Gastrocnemius medialis (tissue), 4 donors: Measurements from ENCODE around the gene DIP2C. TPM values are rescaled to one million over a fixed set of nuclear protein-coding genes. Genes with fewer than 3 reads are reported as not detected.

Source experiments
- ATAC-seq, 2 donors: fragments of 150-250 bp; one replicate each; pipeline ENCODE4 v1.9.1; 2016
- DNase-seq, 2 donors: peaks; one replicate each; pipeline ENCODE4 v3.0.0-alpha.2; 2019
- H3K27ac ChIP-seq, 4 donors: fragments of 200-600 bp; sonication (generic); 1 replicate in 1 of 4; 2 replicates in 3 of 4; pipeline ENCODE4 v1.5.1; 2016 to 2018; ENCODE audit warnings: mild to moderate bottlenecking in 2 of 4, moderate library complexity in 1 of 4
- H3K27me3 ChIP-seq, 3 donors: fragments of 200-600 bp; sonication (generic) in 2 of 3; 1 replicate in 1 of 3; 2 replicates in 2 of 3; pipeline versions ENCODE4 v1.5.1 to v1.6.0; 2016 to 2019; ENCODE audit warnings: mild to moderate bottlenecking in 1 of 3, moderate library complexity in 1 of 3
- H3K36me3 ChIP-seq, 2 donors: fragments of 200-600 bp; sonication (generic) in 1 of 2; one replicate each; pipeline ENCODE4 v1.5.1; 2017 to 2018
- H3K4me1 ChIP-seq, 2 donors: fragments of 200-600 bp; sonication (generic) in 1 of 2; one replicate each; pipeline ENCODE4 v1.5.1; 2016 to 2017; ENCODE audit warnings: mild to moderate bottlenecking in 2 of 2
- H3K4me3 ChIP-seq, 4 donors: fragments of 200-600 bp; sonication (generic) in 3 of 4; 1 replicate in 1 of 4; 2 replicates in 3 of 4; pipeline ENCODE4 v1.5.1; 2016 to 2019; ENCODE audit warnings: mild to moderate bottlenecking in 2 of 4
- H3K9me3 ChIP-seq, 3 donors: fragments of 200-600 bp; sonication (generic) in 2 of 3; 1 replicate in 1 of 3; 2 replicates in 2 of 3; pipeline ENCODE4 v1.5.1; 2016 to 2019
- POLR2A ChIP-seq, 2 donors: fragments of 450-650 bp; IDR thresholded peaks; one replicate each; pipeline ENCODE4 v1.6.1; 2017; ENCODE audit warnings: antibody characterized with exemption in 2 of 2, mild to moderate bottlenecking in 2 of 2, moderate library complexity in 2 of 2
- in situ Hi-C, 4 donors: fragments of 200-750 bp; cut with MboI; loops; one replicate each; pipeline versions ENCODE4 v1.15.0 to v1.8.0; 2017; ENCODE audit warnings: low sequenced_read_pairs in 4 of 4
- intact Hi-C: fragments of 100-400 bp; cut with DNase I; formaldehyde crosslinking; loops from one replicate; pipeline ENCODE4 v1.15.1; 2023; ENCODE audit warnings: low total_unique reads
- total RNA-seq, 4 donors: library from RNA; depleted of rRNA; stranded (reverse); fragments of >200 nt; gene quantifications; one replicate each; pipeline versions ENCODE4 v1.1.0 to v1.2.3, GENCODE V29; 2016
- TF ChIP-seq, protein P1 (sequence below), 5 experiments: fragments of 450-650 bp in 3 of 5; fragments of 200-600 bp in 2 of 5; sonication (generic) in 2 of 5; IDR thresholded peaks in 4 of 5; conservative IDR thresholded peaks in 1 of 5; 1 replicate in 4 of 5; 2 replicates in 1 of 5; pipeline ENCODE4 v1.5.1; 2016 to 2019; ENCODE audit warnings: antibody characterized with exemption in 5 of 5, mild to moderate bottlenecking in 3 of 5, moderate library complexity in 3 of 5

The DIP2C gene
- total RNA-seq, 4 donors from 2014 or later: 19.1 to 60.0 (median 30.2) TPM

- Histone ChIP-seq H3K4me3 (no peak overlapping the region), H3K36me3 (peaks cover 0 to 47% of the 10 kb centered on the region in 2 donors), H3K9me3 (no peaks in the 10 kb centered on the region), H3K27ac (no peak overlapping the region), H3K27me3 (no peaks in the 10 kb centered on the region), H3K4me1 (no peaks in the 10 kb centered on the region)
- intact Hi-C loops: no loop called here
- in situ Hi-C loops: no loop called here
- DNase-seq (no peak), ATAC-seq (no peak)
- TF ChIP-seq, protein P1, sequence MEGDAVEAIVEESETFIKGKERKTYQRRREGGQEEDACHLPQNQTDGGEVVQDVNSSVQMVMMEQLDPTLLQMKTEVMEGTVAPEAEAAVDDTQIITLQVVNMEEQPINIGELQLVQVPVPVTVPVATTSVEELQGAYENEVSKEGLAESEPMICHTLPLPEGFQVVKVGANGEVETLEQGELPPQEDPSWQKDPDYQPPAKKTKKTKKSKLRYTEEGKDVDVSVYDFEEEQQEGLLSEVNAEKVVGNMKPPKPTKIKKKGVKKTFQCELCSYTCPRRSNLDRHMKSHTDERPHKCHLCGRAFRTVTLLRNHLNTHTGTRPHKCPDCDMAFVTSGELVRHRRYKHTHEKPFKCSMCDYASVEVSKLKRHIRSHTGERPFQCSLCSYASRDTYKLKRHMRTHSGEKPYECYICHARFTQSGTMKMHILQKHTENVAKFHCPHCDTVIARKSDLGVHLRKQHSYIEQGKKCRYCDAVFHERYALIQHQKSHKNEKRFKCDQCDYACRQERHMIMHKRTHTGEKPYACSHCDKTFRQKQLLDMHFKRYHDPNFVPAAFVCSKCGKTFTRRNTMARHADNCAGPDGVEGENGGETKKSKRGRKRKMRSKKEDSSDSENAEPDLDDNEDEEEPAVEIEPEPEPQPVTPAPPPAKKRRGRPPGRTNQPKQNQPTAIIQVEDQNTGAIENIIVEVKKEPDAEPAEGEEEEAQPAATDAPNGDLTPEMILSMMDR (IDR thresholded peaks at IDR 0.05 in 4 of 5, conservative IDR thresholded peaks at IDR 0.05 in 1 of 5): no peak
- TF ChIP-seq POLR2A (IDR thresholded peaks at IDR 0.05): no peak
These were observed 333.0 kb downstream of the DIP2C start for GRCh38 chr10:356452-356851.

DNA sequence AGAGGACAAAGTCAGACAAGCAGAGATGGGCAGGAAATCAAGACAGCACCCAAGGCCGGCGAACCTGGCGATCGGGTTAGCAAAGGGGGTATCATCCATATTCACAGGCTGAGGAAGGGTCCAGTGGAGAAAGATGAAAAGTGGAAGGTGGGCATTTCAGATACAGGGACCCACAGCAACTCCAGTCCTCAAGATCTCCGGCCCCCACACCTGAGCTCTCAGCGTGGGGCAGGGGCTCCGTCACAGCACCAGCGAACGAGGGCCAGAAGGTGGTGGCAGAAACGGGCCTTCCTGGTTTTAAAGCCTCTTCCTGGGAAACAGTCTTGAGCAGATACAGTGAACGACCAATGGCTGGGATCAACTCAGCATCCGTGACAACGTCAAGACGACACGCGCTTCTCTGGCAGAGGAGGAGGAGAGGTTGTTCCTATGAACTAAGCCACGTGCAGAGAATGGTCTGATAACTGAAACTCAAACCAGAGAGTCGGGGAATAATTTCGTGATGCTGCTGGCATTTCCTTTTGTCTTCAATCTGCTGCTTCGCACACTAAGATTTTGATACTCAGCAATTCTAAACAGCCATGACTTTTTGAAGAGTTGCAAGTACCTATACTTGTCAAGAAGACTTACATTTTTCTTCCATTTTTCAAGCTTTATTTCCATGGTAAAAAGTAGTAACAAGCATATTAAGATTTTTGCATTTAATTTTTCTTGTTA, 334.4 kb downstream of the DIP2C start:
- TF ChIP-seq, protein P1 (IDR thresholded peaks at IDR 0.05 in 4 of 5, conservative IDR thresholded peaks at IDR 0.05 in 1 of 5): no peak
- TF ChIP-seq POLR2A (IDR thresholded peaks at IDR 0.05): no peak
- no peak for DNase-seq
- H3K4me1 ChIP-seq: no peaks in the 10 kb centered on the region
- no peak overlapping the region for H3K27ac ChIP-seq
- H3K36me3 ChIP-seq: peaks cover 0 to 36% of the 10 kb centered on the region in 2 donors
- H3K27me3 ChIP-seq: no peaks in the 10 kb centered on the region
- no peaks in the 10 kb centered on the region for H3K9me3 ChIP-seq
- in situ Hi-C loops (no loop called here), intact Hi-C loops (no loop called here)
- no peak for ATAC-seq
- H3K4me3 ChIP-seq: no peak overlapping the region

- intact Hi-C loops (no loop called here), in situ Hi-C loops (no loop called here)
- H3K27ac ChIP-seq: no peak overlapping the region
- ATAC-seq: no peak
- no peaks in the 10 kb centered on the region for H3K9me3 ChIP-seq
- no peaks in the 10 kb centered on the region for H3K4me1 ChIP-seq
- H3K36me3 ChIP-seq: peaks cover 0 to 44% of the 10 kb centered on the region in 2 donors
- no peak for TF ChIP-seq POLR2A (IDR thresholded peaks at IDR 0.05)
- TF ChIP-seq, protein P1 (IDR thresholded peaks at IDR 0.05 in 4 of 5, conservative IDR thresholded peaks at IDR 0.05 in 1 of 5): no peak
- no peak for DNase-seq
- H3K27me3 ChIP-seq: no peaks in the 10 kb centered on the region
- no peak overlapping the region for H3K4me3 ChIP-seq
These were observed 336.8 kb downstream of the DIP2C start for GRCh38 chr10:352476-353235.

DNA sequence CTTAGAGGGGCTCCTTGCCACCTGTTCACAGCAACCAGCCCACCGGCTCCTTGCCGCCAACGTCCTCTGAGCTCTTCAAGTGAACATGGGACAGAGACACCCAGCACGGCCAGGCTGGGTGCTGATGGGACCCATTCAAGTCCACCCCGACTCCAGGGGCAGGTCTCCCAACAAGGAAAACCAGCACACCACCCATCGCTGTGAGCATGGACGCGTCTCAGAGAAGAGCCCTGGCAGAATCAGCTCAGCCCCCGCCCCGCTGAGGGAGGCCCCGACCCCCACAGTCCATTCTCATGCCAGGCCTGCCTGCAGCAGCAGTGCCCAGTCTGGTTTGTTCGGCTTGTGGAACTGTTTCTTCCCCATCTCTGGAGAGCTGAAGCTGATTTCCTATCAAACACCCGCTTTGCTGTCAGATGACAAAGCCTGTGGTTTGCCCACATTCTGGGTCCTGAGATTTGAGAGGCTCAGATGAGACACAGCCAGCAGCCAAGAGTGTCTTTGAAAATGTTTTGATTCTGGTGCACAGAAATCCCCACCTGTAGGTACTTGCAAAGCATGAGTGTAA, 337.6 kb downstream of the DIP2C start:
- DNase-seq: no peak
- H3K27me3 ChIP-seq: no peaks in the 10 kb centered on the region
- no peak overlapping the region for H3K27ac ChIP-seq
- H3K4me1 ChIP-seq: no peaks in the 10 kb centered on the region
- ATAC-seq: no peak
- intact Hi-C loops (no loop called here), in situ Hi-C loops (no loop called here)
- TF ChIP-seq, protein P1 (IDR thresholded peaks at IDR 0.05 in 4 of 5, conservative IDR thresholded peaks at IDR 0.05 in 1 of 5): no peak
- no peak for TF ChIP-seq POLR2A (IDR thresholded peaks at IDR 0.05)
- H3K4me3 ChIP-seq: no peak overlapping the region
- peaks cover 0 to 36% of the 10 kb centered on the region in 2 donors for H3K36me3 ChIP-seq
- H3K9me3 ChIP-seq: no peaks in the 10 kb centered on the region
